GM21723 (cell line): Measurements from ENCODE around the gene NPAP1.
"Not testable (repeated sequence)": the region's sequence is repeated elsewhere in the genome, so short reads cannot be mapped to it uniquely, and the experiment has no call there.

Source experiments
- ATAC-seq: cut with Tn5 transposase; IDR thresholded peaks from one replicate; pipeline ENCODE4 v1.9.1; 2021; ENCODE audit warnings: mild to moderate bottlenecking, moderate library complexity; ENCODE audit not compliant: unreplicated experiment

The NPAP1 gene

DNA sequence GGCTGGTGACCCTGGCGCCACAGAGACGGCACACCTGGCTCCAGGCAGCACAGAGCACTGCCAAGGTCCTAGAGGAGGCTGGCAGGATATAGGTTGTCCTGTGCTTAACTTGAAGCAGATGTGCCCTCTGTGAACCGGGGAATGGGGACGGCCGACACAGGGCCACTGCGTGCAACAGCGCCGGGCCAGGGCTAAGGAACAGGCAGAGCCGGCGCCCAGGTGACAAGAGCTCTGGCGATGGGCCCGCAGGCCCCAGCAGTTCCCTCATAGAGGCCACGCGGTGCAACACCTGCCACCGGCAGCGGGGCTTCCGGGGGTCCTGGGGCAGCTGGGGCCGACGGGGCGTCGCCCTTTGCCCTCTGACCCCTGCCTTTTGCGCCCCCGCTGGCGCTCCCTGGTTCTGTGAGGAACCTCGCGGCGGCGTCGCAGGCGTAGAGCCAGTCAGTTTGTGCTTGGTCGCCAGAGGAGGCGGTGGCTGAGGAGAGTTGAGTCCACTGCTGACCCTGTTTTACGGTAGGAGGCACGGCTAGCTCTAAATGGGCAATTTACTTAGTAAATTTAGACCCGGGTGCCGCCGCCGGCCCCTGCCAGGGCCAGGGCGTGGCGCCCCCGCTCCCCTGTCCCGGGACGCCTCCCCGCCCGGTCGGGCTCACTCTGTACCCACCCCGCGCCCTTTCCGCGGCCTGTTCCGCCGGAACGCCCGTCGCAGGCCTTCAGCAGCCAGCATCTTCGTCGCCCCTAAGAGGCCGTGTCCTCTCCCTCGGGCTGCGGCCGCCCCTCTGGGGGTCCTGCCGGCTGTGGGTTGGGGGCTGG lies at the start of gene NPAP1:
NPAP1 (plus strand) TSS at position 444 of the 813 bp plus-strand sequence; CDS start at position 537, 93 bp downstream.
- ATAC-seq: no peak

GRCh38 chr15:24627443-24627842 lies 48.1 kb upstream of the NPAP1 start:
- ATAC-seq: no peak

DNA sequence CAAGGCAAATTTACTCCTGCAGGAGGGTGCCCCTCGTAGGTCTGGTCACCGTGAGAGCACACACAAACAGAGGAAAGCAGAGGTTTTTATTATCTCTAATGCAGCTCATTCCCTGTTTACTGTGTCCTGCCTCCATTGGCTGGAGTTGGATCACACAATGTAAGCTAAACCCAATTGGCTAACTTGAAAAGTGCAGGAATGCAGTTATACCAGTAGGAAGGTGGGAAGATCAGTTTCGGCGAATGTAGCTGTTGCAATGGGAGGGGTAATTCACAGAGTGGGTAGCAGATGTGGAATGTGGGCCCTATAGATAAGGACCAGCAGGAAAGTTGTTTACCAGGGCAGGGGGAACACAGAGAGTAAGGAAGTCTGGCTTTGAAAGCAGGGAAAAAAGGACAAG lies 42.5 kb upstream of the NPAP1 start:
- ATAC-seq: no peak

- ATAC-seq: not testable (repeated sequence)
Measured at GRCh38 chr15:24639412-24639811, 36.2 kb upstream of the NPAP1 start.

GRCh38 chr15:24645627-24646026 lies 29.9 kb upstream of the NPAP1 start:
- no peak for ATAC-seq

- ATAC-seq: no peak
Measured at GRCh38 chr15:24659622-24660021, 16.0 kb upstream of the NPAP1 start.

- ATAC-seq: no peak
Measured at GRCh38 chr15:24662991-24663390, 12.6 kb upstream of the NPAP1 start.

DNA sequence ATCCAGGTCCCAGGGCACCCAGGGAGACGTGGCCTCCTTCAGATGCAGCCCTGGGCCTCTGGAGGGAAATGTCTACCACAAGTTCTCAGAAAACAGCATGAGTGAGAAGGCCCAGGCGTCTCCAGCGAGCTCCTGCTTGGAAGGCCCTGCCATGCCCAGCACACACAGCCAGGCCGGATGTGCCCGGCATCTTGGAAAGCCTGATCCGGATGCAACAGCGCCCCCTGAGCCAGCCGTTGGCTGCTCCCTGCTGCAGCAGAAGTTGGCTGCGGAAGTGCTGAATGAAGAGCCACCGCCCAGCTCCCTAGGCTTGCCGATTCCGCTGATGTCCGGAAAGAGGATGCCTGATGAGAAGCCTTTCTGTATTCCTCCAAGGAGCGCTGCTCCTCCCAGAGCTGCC lies 856 bp downstream of the NPAP1 start:
- ATAC-seq: no peak

DNA sequence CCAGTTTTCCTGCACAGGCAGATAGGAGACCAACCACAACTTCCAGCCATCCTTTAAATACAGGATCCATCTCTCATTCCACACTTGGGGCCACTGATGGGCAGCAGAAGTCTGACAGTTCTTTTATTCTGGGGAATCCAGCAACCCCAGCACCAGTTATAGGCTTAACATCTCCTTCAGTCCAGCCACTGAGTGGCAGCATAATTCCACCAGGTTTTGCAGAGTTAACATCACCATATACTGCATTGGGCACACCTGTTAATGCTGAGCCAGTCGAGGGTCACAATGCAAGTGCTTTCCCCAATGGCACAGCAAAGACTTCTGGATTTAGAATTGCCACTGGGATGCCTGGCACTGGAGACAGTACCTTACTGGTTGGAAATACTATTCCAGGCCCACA lies 2.9 kb downstream of the NPAP1 start:
- no peak for ATAC-seq

- no peak for ATAC-seq
Measured at GRCh38 chr15:24682002-24682401, 6.4 kb downstream of the NPAP1 start.

DNA sequence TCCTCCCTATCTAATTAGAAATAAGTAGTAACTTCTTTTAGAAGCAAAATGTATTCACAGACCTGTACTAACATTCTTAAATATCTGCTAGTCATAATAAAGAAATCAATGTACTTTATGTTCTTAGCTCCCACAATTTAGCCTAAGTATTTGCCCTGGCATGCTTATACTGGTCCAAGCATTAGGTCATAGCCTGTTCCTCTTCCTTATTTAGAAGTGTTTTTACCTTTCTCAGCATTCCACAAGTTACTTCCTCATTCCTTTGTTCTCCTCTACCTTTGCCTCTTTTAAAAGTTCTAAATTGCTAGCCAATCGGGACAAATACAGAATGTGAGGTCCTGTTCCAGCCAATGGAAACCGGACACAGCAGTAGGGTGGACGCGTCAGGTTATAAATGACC lies 7.3 kb downstream of the NPAP1 start:
- ATAC-seq: not testable (repeated sequence)

GRCh38 chr15:24683736-24684135 lies 8.2 kb downstream of the NPAP1 start:
- no peak for ATAC-seq

GRCh38 chr15:24684313-24684712 lies 8.7 kb downstream of the NPAP1 start:
- no peak for ATAC-seq

DNA sequence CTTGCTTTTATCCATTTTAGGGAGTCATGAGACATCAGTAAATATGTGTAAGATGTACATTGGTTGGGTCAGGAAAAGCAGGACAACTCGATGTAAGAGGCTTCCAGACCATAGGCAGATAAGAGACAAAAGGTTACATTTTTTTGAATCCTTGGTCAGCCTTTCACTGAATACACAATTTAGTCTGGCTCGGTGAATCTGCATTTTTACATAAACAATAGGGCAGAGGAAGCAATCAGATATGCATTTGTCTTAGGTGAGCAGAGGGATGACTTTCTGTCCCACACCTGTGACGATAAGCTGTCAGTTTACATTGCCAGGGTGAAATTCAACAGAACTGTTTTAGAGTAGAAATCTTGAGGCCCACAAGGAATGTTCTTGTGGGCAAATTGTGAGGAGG lies 20.6 kb downstream of the NPAP1 start:
- no peak for ATAC-seq

DNA sequence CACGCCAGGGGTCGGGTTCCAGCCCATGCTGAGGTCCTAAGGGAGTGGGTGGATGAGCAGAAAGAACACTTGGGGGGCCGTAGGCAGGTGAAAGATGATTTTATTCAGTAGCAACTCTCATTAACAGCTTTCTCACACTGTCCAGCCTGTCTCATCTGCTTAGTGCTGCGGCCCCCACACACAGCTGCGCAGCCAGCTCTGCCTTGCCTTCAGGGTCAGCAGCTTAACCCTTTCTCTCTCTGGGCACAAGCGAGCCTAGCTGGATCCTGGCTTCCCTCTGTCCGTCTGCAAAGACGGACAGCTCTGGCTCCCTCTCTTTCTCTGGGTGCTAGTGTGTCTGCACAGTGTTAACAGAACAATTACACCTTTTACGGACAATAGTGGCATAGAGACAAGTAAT lies 21.3 kb downstream of the NPAP1 start:
- no peak for ATAC-seq

GRCh38 chr15:24718289-24719082 lies 42.9 kb downstream of the NPAP1 start:
- no peak for ATAC-seq

GRCh38 chr15:24729760-24730159 lies 54.2 kb downstream of the NPAP1 start:
- ATAC-seq: no peak
